DND-41 (cell line): ENCODE measurements around the gene FAM228B.

Experiments
- EZH2 ChIP-seq: IDR thresholded peaks from 3 replicates; pipeline ENCODE4 v1.6.1; 2012; ENCODE audit warnings: borderline replicate concordance, low read depth, mild to moderate bottlenecking, moderate library complexity, low read length, inconsistent platforms; ENCODE audit not compliant: severe bottlenecking
- TF ChIP-seq, protein P1 (sequence below): IDR thresholded peaks from 2 replicates; pipeline ENCODE4 v1.5.1; 2012; ENCODE audit warnings: borderline replicate concordance, low read length, moderate library complexity, mild to moderate bottlenecking; ENCODE audit not compliant: poor library complexity, severe bottlenecking; ENCODE audit errors: extremely low read depth

DNA sequence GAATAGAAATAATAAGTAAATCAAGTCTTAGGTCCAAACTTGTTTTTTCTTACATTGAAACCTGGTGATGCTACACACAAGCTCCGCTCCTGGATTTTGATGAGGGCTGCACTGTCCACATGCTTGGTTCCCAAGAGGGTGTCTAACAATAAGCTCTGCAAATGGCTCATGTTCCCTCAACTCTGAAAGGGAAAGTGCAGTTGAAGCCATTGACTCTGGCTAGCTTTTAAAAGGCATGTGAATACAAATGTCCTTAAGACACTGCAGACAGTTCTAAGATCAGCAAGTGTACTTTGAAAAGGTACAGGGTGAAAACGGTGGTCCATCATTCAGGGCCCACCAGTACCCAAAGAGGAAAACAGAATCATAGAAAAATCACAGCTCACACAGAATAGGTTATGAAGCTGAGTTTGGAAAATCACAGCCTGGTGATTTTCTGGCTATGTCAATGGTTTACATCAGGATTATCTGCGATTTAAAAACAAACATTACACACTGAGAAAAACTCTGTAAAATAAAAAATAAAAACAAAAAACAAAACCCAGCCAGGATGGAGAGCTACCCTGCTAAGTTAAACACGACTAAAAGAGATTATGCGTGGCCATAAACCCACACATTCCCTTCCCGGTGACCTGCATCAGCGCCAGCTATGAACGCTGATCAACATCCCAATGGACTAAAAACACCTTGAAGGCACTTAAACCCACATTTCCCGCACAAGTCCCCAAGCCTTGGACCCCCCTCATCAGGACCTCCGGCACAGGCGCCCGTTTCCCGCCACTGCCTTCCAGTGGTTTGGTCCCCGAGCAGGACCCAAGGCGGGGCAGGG lies 689 bp upstream of the FAM228B start:
- TF ChIP-seq, protein P1, sequence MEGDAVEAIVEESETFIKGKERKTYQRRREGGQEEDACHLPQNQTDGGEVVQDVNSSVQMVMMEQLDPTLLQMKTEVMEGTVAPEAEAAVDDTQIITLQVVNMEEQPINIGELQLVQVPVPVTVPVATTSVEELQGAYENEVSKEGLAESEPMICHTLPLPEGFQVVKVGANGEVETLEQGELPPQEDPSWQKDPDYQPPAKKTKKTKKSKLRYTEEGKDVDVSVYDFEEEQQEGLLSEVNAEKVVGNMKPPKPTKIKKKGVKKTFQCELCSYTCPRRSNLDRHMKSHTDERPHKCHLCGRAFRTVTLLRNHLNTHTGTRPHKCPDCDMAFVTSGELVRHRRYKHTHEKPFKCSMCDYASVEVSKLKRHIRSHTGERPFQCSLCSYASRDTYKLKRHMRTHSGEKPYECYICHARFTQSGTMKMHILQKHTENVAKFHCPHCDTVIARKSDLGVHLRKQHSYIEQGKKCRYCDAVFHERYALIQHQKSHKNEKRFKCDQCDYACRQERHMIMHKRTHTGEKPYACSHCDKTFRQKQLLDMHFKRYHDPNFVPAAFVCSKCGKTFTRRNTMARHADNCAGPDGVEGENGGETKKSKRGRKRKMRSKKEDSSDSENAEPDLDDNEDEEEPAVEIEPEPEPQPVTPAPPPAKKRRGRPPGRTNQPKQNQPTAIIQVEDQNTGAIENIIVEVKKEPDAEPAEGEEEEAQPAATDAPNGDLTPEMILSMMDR, result no peak
- TF ChIP-seq EZH2, result no peak
